Neural progenitor cell (in vitro differentiated cells): ENCODE data around the gene FBXL14. TPM values are rescaled to one million over a fixed set of nuclear protein-coding genes. Genes with fewer than 3 reads are reported as not detected.

Source experiments
- DNase-seq: peaks from one replicate; pipeline ENCODE4 v3.0.0-alpha.2; 2016; ENCODE audit warnings: low spot score
- H2AFZ ChIP-seq: fragments of 200-600 bp; sonication (generic); replicated peaks from 2 replicates; pipeline ENCODE4 v1.6.1; 2016; ENCODE audit warnings: antibody characterized with exemption
- H3F3A ChIP-seq: fragments of 200-600 bp; sonication (generic); 2 replicates; pipeline ENCODE4 v1.6.1; 2016; ENCODE audit warnings: antibody characterized with exemption, low read depth
- H3K27ac ChIP-seq: fragments of 200-600 bp; sonication (generic); 2 replicates; pipeline ENCODE4 v1.5.1; 2016; ENCODE audit warnings: mild to moderate bottlenecking
- H3K27me3 ChIP-seq: fragments of 200-600 bp; sonication (generic); 2 replicates; pipeline ENCODE4 v1.6.1; 2016; ENCODE audit warnings: mild to moderate bottlenecking, moderate library complexity
- H3K36me3 ChIP-seq: fragments of 200-600 bp; sonication (generic); 2 replicates; pipeline ENCODE4 v1.5.1; 2016
- H3K4me1 ChIP-seq: fragments of 200-600 bp; sonication (generic); 2 replicates; pipeline ENCODE4 v1.6.1; 2016; ENCODE audit warnings: mixed run types
- H3K4me2 ChIP-seq: fragments of 200-600 bp; sonication (generic); 2 replicates; pipeline ENCODE4 v1.6.1; 2016
- H3K4me3 ChIP-seq: fragments of 200-600 bp; sonication (generic); 2 replicates; pipeline ENCODE4 v1.5.1; 2016
- H3K79me2 ChIP-seq: fragments of 200-600 bp; sonication (generic); 2 replicates; pipeline ENCODE4 v1.6.1; 2016; ENCODE audit warnings: low read depth
- H3K9ac ChIP-seq: fragments of 200-600 bp; sonication (generic); 2 replicates; pipeline ENCODE4 v1.6.1; 2016
- H3K9me3 ChIP-seq: fragments of 200-600 bp; sonication (generic); 2 replicates; pipeline ENCODE4 v1.5.1; 2016; ENCODE audit warnings: low read depth
- H4K20me1 ChIP-seq: fragments of 200-600 bp; sonication (generic); 2 replicates; pipeline ENCODE4 v1.6.1; 2016; ENCODE audit warnings: low read depth
- H3K27ac Mint-ChIP-seq: 3 replicates; pipeline ENCODE4 v1.8.0; 2021; ENCODE audit warnings: mixed read lengths
- H3K27me3 Mint-ChIP-seq: 2 replicates; pipeline ENCODE4 v1.8.0; 2022; ENCODE audit warnings: low read depth, mild to moderate bottlenecking, inconsistent platforms, moderate library complexity, mixed read lengths; ENCODE audit not compliant: insufficient read depth
- H3K36me3 Mint-ChIP-seq: 3 replicates; pipeline ENCODE4 v1.8.0; 2021; ENCODE audit warnings: mixed read lengths
- H3K4me1 Mint-ChIP-seq: 3 replicates; pipeline ENCODE4 v1.8.0; 2021; ENCODE audit warnings: mixed read lengths
- H3K4me3 Mint-ChIP-seq: 3 replicates; pipeline ENCODE4 v1.8.0; 2021; ENCODE audit warnings: mild to moderate bottlenecking, moderate library complexity, mixed read lengths
- H3K9me3 Mint-ChIP-seq: 3 replicates; pipeline ENCODE4 v1.8.0; 2020; ENCODE audit warnings: mixed read lengths
- CTCF ChIP-seq: fragments of 200-600 bp; sonication (generic); IDR thresholded peaks from 2 replicates; pipeline ENCODE4 v1.5.1; 2017; ENCODE audit warnings: antibody characterized with exemption, mild to moderate bottlenecking
- EZH2 ChIP-seq: fragments of 200-600 bp; sonication (generic); IDR thresholded peaks from 2 replicates; pipeline ENCODE4 v1.6.1; 2017; ENCODE audit warnings: antibody characterized with exemption, mild to moderate bottlenecking, moderate library complexity
- EZH2phosphoT487 ChIP-seq: fragments of 200-600 bp; sonication (generic); IDR thresholded peaks from 2 replicates; pipeline ENCODE4 v1.6.1; 2017; ENCODE audit warnings: antibody characterized with exemption
- total RNA-seq: library from RNA; depleted of rRNA; stranded (reverse); fragments of >200 nt; gene quantifications from 2 replicates; pipeline ENCODE4 v1.2.3, GENCODE V29; 2015; ENCODE audit warnings: low replicate concordance

FBXL14 gene
- total RNA-seq, 1 donor from 2014 or later, result 27.3 TPM

DNA sequence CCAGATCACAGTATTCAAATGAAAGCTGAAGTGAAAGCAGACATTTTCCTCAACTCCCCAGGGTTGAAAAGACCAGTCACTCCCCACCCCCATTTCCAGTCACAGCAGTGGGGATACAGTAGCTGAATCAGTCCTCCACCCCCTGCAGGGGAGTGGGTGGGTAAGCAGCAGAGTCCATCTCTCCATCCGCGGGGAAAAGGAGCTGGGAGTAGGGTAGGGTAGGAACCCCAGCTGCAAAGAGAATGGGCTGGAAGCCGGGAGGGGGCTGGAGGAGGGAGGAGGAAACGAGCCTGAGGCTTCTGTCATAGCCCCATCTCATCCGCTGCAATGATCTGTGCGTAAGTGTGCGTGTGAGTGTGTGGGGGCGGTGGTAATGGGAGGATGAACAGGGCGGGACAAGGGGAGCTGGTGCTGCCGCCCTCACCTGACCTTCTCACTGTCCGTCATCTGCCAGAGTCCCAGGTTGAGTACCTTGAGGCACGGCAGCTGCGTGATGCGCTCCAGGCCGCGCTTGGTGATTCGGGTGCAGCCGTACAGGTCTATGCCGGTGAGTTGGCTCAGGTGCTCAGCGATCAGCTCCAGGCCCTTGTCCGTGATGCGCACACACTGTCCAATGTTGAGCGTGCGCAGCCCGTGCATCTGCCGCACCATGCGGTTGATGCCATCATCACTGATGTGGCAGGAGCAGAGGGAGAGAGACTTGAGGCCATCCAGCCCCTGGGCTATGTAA lies 1.8 kb downstream of the FBXL14 start:
- Histone ChIP-seq H3K9me3 (no peaks in the 10 kb centered on the region), H4K20me1 (peaks cover 71% of the 10 kb centered on the region), H3K36me3 (no peaks in the 10 kb centered on the region), H3K4me1 (peaks cover 41% of the 10 kb centered on the region), H3K4me3 (peak overlapping the region; percentile 86), H3K27me3 (peaks cover 17% of the 10 kb centered on the region), H3K9ac (peak overlapping the region; percentile 9), H3K79me2 (peaks cover 91% of the 10 kb centered on the region), H3K27ac (peak overlapping the region; percentile 7), H3F3A (peaks cover 73% of the 10 kb centered on the region), H2AFZ (no peak overlapping the region), H3K4me2 (peak overlapping the region; percentile 93)
- Mint-ChIP-seq H3K36me3 (peaks cover 7% of the 10 kb centered on the region), H3K27me3 (peaks cover 8% of the 10 kb centered on the region), H3K4me1 (peaks cover 67% of the 10 kb centered on the region), H3K9me3 (no peaks in the 10 kb centered on the region), H3K4me3 (peak overlapping the region; percentile 88), H3K27ac (peak overlapping the region; percentile 81)
- TF ChIP-seq EZH2 (no peak), CTCF (peak; percentile 15)
- peak; percentile 80 for DNase-seq

- peak overlapping the region; percentile 88 for H3K4me3 Mint-ChIP-seq
- H3K9me3 Mint-ChIP-seq, result no peaks in the 10 kb centered on the region
- Histone ChIP-seq H3K27me3 (peaks cover 11% of the 10 kb centered on the region), H3K9ac (no peak overlapping the region), H3F3A (peaks cover 79% of the 10 kb centered on the region), H2AFZ (no peak overlapping the region), H3K4me3 (peak overlapping the region; percentile 86), H3K27ac (peak overlapping the region; percentile 94), H3K9me3 (no peaks in the 10 kb centered on the region), H3K36me3 (no peaks in the 10 kb centered on the region), H4K20me1 (peaks cover 82% of the 10 kb centered on the region), H3K4me2 (peak overlapping the region; percentile 93), H3K4me1 (peaks cover 47% of the 10 kb centered on the region), H3K79me2 (peaks cover 93% of the 10 kb centered on the region)
- peaks cover 8% of the 10 kb centered on the region for H3K27me3 Mint-ChIP-seq
- H3K36me3 Mint-ChIP-seq, result peaks cover 8% of the 10 kb centered on the region
- TF ChIP-seq EZH2 (no peak), CTCF (no peak), EZH2phosphoT487 (no peak)
- H3K27ac Mint-ChIP-seq, result peak overlapping the region; percentile 62
- no peak for DNase-seq
- H3K4me1 Mint-ChIP-seq, result peaks cover 74% of the 10 kb centered on the region
Observed at GRCh38 chr12:1591543-1591942, 2.8 kb downstream of the FBXL14 start.

DNA sequence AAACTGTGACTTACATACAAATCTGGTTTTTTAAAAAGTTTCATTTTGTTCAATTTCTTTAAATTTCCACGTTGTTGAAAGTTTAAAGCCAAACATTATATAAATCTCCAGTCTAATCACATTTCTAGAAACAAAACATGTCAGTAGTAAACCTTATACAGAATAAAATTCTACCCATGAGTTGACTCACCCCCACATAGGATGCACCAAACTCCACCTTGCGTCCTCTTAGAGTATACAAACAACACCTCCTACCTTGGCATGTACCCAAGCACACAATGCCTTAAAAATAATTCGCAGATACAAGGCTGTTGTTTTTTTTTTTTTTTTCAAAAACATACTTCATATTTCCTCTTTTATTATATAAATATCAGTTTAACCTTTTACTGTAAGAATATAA lies 3.3 kb downstream of the FBXL14 start:
- H3K9me3 ChIP-seq, result no peaks in the 10 kb centered on the region
- Mint-ChIP-seq H3K36me3 (peaks cover 9% of the 10 kb centered on the region), H3K27me3 (peaks cover 8% of the 10 kb centered on the region), H3K4me1 (peaks cover 74% of the 10 kb centered on the region), H3K9me3 (no peaks in the 10 kb centered on the region), H3K27ac (no peak overlapping the region), H3K4me3 (peak overlapping the region; percentile 88)
- no peaks in the 10 kb centered on the region for H3K36me3 ChIP-seq
- peak overlapping the region; percentile 93 for H3K4me2 ChIP-seq
- H3K79me2 ChIP-seq, result peaks cover 93% of the 10 kb centered on the region
- peaks cover 46% of the 10 kb centered on the region for H3K4me1 ChIP-seq
- H3F3A ChIP-seq, result peaks cover 78% of the 10 kb centered on the region
- no peak overlapping the region for H3K9ac ChIP-seq
- TF ChIP-seq EZH2 (no peak), CTCF (peak; percentile 30)
- DNase-seq, result peak; percentile 55
- H3K27me3 ChIP-seq, result peaks cover 6% of the 10 kb centered on the region
- H3K4me3 ChIP-seq, result peak overlapping the region; percentile 86
- H3K27ac ChIP-seq, result peak overlapping the region; percentile 94
- H4K20me1 ChIP-seq, result peaks cover 83% of the 10 kb centered on the region
- H2AFZ ChIP-seq, result no peak overlapping the region
